GM19463 (cell line): ENCODE measurements around the gene CDC6.

Experiments used
- ATAC-seq: cut with Tn5 transposase; IDR thresholded peaks from one replicate; pipeline ENCODE4 v1.9.1; 2021; ENCODE audit warnings: mild to moderate bottlenecking, moderate library complexity; ENCODE audit not compliant: unreplicated experiment

Gene CDC6

DNA sequence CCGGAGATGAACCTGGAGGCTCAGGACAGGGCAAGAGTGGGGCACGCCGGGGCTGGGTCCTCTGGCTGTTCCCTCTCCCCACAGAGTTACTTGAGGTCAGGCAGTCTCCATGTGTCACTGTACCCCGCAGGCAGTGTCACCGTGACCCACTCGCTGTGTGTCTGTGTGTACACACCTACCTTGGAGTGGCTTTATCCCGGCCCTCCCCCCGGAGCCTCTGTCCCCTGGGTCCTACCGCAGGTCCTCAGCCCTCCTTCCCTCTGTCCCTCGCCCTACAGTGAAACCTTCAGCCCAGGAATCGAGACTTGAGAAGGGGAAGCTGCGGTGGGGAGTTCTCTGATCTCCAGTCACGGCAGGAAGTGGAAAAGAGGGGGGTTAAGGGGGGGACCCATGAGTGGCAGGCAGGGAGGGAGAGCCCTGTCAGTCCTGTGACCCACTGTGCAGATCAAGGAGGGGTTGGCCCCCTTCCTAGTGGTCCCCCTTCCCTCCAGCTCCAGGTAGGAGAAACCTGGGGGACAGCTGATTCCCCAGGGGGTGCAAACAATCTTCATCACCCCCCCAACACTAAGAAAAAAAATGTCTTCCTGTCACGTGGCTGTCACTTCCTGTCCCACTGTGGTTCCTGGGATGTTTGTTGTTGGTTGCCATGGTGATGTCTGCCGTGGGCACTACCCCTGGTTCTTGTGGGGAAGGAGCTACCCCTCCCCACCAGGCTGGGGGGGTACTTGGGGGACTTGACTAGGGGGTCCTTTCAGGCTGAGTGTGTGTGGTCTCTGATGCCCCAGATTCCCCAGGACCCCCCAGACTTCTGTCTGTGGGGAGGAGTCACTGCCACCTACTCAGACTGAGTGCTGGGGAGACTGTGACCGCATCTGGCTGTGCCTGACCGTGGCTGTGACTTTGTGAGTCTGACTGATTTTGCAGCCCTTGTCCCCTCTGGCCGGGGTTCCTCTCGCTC, 35.0 kb downstream of the CDC6 start:
- peak; percentile 21 for ATAC-seq

DNA sequence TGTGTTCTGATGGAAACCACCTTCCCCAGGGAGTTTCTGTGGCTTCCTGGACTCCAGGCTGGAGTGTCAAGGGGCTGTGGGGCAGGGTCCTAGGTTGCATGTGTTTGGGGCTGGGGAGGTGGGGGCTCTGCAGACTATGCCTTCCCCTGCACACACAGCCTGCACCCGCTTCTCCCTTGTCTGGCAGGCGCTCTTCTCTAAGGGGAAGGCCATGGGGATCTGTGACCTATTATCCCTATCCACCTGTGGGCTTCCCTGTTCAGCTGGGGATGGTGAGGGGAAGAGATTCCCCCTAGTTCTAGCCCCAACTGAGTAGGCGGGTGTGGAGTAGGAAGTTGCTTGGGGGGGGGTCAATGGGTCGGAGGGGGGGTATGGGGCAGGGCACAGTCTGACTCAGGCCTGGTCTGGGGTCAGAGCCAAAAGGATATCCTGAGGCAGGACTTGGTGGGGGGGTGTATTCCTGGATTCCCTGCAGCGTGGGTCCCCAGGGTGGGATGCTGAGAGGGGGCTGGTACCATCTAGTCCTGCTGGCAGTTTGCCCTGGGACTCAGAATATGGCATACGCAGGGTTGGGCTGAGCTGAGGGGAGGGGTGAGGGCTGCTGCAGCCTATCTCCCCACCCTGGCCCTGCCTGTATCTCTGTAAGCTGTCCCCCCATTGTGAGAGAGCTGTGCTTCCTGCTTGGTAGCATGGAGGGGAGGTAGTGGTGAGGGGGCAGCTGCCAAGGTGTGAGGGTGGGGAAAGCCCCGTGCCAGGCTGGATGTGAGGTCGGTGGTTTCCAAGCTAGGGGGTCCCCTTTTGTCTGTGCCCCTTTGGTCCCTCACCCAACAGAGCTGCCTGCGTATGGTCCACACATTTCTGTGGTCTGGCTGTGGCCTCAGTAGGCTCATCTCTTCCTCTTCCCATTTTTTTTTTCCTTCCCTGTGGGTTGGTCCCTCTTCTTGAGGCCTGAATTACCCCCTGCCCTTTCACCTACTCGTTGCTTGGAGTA, 36.0 kb downstream of the CDC6 start:
- ATAC-seq: no peak

DNA sequence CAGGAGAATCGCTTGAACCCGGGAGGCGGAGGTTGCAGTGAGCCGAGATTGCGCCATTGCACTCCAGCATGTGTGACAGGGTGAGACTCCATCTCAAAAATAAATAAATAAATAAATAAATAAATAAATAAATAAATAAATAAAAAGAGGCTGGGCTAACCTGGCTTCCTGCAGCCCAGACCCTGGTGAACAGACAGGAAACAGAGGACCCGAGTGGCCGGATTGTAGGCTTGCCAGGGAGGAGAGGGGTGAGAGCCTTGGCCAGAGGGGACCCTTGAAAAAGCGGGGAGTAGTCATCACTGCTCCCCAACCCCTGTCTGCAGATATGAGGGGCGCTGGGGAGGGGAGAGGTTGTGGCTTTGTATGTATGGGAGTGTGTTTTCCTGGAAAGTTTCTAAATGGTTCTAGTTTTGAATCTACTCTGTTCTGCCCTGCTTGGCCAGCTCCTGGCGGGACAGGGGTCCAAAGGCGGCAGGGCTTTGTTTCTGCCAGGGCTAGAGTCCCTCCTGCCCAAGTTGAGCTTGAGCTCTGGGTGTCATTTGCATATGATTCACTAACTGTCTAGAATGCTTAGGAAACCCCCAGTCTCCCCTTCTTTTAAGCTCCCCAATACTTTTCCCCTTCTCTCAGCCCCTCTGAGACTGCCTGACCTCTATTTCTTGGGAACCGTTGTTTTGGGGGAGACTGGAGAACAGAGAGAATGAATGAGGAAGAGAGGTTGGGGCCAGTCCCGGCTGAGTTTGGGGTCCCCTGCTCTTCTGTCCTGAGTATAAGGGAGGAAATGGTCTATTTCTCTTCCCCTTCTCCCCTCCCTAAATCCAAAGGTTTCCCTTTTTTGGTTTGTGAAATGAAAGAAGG, 37.7 kb downstream of the CDC6 start:
- ATAC-seq: no peak

DNA sequence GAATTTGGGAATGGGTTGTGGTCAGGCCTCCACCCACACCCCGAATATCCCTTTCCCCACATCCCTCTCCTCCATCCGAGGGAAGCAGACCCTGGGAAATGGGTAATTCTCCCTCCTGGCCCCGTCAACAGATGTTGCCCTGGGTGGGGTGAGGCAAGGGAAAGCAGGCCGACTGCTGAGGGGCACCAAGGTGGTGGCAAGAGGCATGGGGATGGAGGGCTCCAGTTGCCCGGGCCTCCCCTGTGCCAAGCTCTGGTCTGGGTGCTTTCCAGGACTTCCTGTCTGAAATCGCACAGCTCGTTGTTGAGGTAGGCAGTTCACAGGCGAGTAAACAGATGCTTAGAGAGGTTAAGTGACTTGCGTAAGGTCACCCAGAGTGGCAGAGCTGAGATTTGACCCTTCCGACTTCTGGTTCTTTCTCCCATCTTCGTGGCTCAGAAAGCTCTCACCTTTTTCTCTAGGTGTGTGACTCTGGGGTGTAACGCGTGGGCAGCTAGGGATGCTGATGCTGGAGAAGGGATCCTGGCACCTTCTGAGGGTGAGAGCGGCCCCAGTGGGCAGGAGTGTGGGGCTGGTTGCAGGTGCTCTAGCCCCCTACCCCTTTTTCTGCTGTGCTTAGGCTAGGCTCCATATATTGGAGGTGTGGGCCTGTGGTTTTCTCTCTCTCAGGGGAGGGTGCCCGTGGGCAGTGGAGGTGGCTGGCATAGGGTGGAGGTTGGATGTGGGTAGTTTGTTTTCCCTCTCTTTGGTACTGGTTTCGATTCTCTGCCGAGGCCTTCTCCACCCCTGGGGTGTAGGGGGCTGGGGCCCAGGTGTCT, 38.5 kb downstream of the CDC6 start:
- peak; percentile 34 for ATAC-seq

DNA sequence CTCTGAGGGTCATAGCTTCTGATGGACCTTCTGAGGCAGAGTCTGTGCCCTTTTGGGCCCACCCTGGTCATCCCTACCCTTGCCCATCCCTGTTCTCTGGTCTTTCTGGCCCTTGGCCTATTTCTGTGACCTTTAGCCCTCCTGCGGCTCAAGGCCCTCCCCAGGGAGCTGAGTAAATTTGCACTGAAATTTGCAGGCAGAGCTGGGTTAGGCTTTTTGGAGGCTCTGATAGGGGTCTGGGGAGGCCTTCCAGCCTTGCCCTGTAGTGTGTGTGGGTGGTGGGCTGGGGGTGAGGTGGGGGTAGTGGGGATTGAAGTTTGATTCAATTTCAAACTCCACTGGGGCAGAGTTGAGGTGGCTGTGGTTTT, 39.1 kb downstream of the CDC6 start:
- no peak for ATAC-seq

DNA sequence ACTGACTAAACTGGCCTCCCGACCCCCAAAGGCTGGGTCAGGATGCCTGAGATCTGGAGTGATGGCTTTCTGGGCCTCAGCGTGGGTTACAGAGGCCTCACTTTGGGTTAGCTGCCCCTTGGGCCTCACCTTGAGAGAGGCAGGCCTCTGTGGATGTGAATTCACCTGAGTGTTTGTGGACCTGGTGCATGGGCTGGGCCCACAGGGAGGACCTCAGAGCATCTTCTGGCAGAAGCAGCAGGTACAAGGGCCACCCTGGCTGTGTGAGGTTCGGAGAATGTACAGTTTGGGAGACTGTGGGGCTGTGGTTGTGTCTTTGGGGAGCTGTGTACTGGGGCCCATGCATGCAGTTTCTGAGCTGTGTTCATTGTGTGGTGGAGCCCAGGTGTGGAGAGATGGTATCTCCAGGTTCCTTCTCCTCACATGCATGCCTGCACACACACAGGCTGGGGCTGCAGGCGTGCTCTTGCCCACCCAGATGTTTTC, 39.6 kb downstream of the CDC6 start:
- no peak for ATAC-seq

DNA sequence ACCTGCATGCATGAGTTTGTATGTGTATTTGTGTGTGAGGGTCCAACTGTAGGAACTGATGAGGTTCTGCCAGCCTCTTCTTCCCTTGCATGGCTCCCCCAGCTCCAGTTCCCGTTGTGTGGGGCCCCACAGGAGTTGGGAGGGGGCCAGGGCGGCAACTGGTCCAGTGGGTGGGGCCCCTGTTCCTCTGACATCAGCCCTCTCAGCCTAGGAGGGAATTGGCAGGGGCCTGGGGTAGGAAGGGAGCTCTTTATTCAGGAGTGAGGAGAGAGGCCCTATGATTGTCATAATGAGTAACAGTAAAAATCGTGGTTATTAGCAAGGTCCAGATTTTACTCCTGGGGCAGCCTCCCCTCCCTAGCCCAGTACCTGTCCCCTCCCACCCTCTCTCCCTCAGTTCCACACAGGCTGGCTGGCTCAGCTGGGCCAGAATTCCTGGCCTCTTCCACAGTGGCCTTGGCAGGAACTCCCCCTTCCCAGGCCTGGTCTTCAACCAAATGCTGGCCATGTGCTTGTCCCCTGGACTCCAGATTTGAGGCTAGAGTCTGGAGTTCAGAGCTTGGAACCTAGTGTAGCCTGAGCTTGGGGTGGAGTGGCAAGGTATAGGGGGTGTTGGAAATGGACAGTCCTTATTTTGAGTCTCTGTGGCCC, 40.2 kb downstream of the CDC6 start:
- no peak for ATAC-seq

DNA sequence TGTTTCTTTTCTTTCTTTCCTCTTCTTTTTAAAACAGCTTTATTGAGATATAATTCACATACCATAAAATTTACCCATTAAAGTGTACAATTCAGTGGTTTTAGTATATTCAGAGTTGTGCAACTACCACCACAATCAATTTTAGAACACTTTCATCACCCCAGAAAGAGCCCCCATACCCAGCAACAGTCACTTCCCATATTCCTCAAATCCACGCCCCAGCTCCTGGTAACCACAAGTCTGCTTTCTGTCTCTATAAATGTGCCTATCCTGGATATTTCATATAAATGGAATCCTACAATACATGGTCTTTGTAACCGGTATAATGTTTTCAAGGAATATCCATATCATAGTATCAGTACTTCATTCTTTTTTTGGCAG, 40.7 kb downstream of the CDC6 start:
- no peak for ATAC-seq

DNA sequence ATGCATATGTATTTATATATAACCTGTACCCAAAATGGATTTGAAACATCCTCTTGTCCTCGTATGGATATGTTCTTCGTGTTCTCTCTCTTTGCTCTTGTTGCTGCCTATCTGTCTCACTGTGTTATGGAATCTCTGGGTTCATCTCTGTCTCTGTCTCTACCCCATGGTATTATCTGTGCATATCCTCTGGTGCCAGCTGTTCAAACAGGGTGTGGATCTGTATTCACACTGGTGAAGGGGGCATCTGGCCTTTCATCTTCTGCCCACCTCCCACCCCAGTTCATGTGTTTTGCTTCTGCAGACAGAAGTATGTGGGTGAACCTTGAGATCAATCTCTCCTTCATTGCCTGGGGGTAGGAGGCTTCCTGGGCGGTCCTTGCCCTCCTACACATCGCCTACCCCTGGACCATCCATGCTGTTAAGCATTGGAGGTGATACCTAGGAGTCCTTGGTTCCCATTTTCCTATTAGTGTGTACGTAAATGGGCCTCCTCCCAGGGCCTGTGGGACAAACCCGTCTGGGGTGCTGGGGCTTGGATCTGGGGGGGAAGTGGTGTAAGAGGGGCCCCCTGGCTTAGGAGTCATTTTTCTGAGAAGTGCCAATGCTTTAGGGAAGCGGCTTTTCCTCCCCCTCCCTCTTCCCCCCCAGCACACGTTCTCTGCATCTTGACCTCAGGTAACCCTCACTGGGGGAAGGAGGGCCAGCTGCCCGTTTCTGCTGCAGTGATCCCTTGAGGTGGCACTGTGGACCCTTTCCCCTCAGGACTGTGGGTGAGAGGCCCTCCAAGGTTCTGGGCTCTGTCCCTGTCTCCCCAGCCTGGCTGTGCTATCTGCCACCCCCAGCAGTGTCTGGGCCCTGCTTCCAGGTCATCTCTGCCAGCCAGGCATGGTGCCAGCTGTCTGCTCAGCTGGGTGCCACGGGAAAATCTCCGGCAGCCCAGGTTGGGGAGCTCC, 42.4 kb downstream of the CDC6 start:
- ATAC-seq: no peak

DNA sequence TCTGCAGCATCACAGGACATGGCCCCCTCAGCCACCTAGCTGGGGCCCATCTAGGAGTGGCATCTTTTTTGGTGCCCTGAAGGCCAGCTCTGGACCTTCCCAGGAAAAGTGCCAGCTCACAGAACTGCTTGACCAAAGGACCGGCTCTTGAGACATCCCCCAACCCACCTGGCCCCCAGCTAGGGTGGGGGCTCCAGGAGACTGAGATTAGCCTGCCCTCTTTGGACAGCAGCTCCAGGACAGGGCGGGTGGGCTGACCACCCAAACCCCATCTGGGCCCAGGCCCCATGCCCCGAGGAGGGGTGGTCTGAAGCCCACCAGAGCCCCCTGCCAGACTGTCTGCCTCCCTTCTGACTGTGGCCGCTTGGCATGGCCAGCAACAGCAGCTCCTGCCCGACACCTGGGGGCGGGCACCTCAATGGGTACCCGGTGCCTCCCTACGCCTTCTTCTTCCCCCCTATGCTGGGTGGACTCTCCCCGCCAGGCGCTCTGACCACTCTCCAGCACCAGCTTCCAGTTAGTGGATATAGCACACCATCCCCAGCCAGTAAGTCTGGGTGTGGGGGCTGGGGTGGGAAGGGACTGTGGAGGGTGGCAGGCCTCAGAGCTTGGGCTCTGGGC, 43.3 kb downstream of the CDC6 start:
- no peak for ATAC-seq

DNA sequence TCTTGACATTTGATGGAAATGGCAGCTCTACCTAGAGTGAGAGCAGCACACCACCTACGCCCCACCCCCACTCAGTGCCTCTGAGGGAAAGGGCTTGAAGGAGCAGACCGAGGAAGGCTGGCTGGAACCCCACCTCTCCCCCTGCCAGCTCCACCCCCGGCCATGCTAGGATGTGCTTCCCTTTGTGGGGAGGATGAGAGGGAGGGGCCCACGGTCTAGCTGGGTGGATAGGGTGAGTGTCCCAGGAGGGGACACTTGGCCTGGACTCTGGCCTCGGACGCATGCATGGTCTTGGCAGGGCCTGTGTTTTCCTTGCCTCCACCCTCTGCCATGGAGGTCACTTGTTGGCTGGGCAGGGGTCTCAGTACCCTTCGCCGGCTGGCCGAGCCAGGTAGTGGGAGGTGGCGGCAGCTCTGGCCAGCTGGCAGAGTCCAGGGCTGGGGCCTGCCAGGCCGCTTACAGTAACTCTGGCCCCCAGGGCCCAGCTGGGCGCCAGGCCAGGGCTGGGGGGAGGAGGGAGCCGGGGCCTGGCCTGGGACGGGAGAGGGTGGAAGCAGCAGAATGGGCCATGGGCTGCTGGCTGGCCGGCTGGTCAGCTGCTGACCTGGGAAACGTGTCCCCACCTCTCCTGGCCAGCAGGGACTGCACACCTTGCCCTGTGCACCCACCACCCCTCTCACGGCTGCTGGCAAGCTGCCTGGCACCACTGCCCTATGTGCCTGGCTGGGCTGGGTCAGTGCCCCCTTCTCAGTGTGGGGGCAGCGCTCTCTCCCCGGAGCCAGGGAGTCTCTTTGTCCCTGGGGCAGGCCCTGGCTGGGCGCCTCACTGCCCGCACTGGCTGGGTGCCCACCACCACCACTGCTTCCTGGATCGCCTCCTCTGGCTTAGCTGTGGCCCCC, 44.3 kb downstream of the CDC6 start:
- no peak for ATAC-seq

DNA sequence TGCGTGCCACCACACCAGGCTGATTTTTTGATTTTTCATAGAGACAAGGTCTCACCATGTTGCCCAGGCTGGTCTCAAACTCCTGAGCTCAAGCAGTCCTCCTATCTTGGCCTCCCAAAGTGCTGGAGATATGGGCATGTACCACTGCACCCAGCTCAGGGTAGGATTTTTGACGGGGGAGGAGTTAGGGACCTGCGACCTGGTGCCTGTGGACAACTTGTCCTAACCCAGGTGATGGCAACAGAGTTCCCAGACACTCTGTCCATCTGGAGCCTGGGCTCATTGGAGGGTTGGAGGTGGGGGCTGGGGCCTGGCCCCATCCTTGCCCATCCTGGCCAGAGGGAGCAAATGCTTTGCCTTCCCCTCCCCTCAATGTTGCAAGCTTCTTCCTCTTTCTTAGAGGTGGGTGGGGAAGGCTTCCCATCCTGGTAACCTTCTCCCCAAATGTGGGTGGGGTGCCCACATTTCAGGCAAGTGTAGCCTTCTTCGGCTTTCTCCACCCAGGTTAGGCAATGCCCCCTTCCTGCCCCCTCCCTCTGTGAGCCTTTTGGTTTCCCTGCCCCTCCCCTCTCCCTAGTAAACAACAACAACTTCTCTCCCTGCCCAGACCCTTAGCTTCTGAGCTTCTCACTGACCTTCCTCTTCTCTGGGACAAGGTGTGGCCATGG, 46.2 kb downstream of the CDC6 start:
- ATAC-seq: no peak

DNA sequence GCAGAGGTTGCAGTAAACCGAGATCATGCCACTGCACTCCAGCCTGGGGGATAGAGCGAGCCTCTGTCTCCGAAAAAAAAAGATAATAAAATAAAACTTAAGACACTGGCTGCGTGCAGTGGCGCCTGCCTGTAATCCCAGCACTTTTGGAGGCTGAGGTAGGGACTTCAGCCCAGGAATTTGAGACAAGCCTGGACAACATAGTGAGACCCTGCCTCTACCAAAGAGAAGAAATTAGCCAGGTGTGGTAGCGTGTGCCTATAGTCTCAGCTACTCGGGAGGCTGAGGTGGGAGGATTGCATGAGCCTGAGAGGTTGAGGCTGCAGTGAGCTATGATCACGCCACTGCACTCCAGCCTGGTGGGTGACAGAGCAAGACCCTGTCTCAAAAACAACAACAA, 47.9 kb downstream of the CDC6 start:
- ATAC-seq: no peak

DNA sequence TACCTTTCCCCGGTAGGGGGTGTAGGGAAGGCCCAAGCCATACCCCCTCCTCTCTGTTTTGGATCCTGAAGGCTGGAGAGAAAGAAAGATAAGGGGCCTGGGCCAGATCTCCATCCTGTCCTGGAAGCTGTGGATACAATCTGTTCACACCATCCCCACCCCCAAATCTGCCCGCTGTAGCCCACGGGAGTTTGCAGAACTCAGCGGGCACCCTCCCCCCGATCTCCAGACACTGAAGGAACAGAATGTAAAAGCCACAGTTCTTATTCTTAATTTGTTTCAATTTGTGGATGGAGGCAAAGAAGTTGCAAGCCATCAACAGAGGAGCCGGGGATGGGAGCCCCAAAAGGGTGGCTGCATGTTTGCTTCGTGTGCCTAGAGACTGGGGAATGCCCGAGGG, 49.7 kb downstream of the CDC6 start:
- no peak for ATAC-seq

DNA sequence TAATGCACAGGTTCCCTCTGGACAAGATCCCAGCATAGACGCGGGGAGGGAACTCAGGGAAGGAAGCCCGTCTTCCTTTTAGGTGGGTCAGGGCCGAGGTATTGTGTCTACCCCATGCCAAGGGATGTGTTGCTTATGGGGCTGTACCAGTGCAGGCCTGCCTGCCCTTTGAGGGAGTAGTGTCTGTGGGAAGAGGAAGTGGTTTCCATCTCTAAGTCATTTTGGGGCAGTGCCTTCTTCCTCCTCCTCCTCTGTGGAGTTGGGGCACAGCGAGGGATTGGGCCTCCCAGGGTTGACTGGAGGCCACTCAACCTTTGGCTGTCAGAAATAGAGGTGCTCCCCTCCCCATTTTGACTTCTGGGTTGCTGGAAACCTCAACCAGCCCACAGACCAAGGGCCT, 50.4 kb downstream of the CDC6 start:
- ATAC-seq: no peak
